ENCODE measurements around the gene PCDH15. TPM values are rescaled to one million over a fixed set of nuclear protein-coding genes. Genes with fewer than 3 reads are reported as not detected.

PCDH15 gene
- total and polyA plus RNA-seq, 2 experiments from 2014 or later = 1.1 to 1.7 TPM

DNA sequence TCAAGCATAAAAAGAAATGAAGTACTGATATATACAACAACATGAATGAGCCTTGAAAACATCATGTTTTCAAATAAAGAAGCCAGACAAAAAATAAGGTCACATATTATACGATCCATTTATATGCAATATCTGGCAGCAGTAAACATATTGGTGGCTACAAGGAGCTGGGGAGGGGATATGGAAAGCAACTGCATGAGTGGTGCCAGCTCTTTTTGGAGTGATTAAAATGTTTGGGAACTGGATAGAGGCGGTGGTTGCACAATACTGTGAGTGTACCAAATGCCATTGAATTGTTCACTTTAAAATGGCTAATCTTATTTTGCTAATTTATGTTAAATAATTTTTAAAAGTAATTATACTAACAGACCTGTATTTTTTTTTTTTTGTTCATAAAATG is 481.7 kb downstream of the PCDH15 start:
- H3K4me2 ChIP-seq = no peak overlapping the region
- TF ChIP-seq EZH2 (IDR thresholded peaks at IDR 0.05; ENCODE audit: borderline replicate concordance) (no peak), EZH2phosphoT487 (IDR thresholded peaks at IDR 0.05; ENCODE audit: low read depth, severe bottlenecking, unreplicated experiment) (no peak)
- TF ChIP-seq, protein P1, sequence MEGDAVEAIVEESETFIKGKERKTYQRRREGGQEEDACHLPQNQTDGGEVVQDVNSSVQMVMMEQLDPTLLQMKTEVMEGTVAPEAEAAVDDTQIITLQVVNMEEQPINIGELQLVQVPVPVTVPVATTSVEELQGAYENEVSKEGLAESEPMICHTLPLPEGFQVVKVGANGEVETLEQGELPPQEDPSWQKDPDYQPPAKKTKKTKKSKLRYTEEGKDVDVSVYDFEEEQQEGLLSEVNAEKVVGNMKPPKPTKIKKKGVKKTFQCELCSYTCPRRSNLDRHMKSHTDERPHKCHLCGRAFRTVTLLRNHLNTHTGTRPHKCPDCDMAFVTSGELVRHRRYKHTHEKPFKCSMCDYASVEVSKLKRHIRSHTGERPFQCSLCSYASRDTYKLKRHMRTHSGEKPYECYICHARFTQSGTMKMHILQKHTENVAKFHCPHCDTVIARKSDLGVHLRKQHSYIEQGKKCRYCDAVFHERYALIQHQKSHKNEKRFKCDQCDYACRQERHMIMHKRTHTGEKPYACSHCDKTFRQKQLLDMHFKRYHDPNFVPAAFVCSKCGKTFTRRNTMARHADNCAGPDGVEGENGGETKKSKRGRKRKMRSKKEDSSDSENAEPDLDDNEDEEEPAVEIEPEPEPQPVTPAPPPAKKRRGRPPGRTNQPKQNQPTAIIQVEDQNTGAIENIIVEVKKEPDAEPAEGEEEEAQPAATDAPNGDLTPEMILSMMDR (IDR thresholded peaks at IDR 0.05; ENCODE audit: poor library complexity) = no peak
- H4K20me1 ChIP-seq (ENCODE audit: insufficient read depth, poor library complexity, severe bottlenecking) = no peaks in the 10 kb centered on the region
- H3K79me2 ChIP-seq = no peaks in the 10 kb centered on the region
- no peaks in the 10 kb centered on the region for H3K27me3 ChIP-seq
- no peak overlapping the region for H2AFZ ChIP-seq
- no peak overlapping the region for H3K4me3 ChIP-seq
- H3K27ac ChIP-seq = no peak overlapping the region
- H3K4me1 ChIP-seq (ENCODE audit: insufficient read depth) = no peaks in the 10 kb centered on the region
- DNase-seq (ENCODE audit: low spot score) = no peak
- no peaks in the 10 kb centered on the region for H3K9me2 ChIP-seq (replicated peaks; ENCODE audit: insufficient read depth)
- 100% methylated on average over 2 of the region's 2 CpGs for WGBS (ENCODE audit: low lambda C conversion rate, missing lambda C conversion rate)
- no peaks in the 10 kb centered on the region for H3K9me3 ChIP-seq (ENCODE audit: low read depth)
- no peaks in the 10 kb centered on the region for H3K36me3 ChIP-seq (replicated peaks; ENCODE audit: insufficient read depth, low read depth)

DNA sequence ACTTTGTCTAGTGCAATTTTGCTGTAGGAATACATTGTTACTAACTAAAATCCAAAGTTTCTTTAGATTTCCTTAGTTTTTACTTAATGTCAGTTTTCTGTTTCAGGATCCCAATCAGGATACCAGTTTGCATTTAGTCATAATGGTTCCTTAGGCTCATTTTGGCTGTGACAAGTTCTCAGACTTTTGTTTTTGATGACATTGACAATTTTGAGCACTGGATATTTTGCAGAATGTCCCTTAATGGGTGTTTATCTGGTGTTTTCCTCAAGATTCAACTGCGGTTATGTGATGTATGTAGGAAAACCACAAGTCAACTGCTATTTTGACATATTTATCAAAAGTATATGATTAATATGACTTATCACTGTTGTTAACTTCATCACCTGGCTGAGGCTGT is 482.6 kb downstream of the PCDH15 start:
- no peak overlapping the region for H2AFZ ChIP-seq
- no peaks in the 10 kb centered on the region for H3K36me3 ChIP-seq (replicated peaks; ENCODE audit: insufficient read depth, low read depth)
- H3K79me2 ChIP-seq = no peaks in the 10 kb centered on the region
- H3K9me3 ChIP-seq (ENCODE audit: low read depth) = no peaks in the 10 kb centered on the region
- TF ChIP-seq EZH2phosphoT487 (IDR thresholded peaks at IDR 0.05; ENCODE audit: low read depth, severe bottlenecking, unreplicated experiment) (no peak), EZH2 (IDR thresholded peaks at IDR 0.05; ENCODE audit: borderline replicate concordance) (no peak)
- TF ChIP-seq, protein P1 (IDR thresholded peaks at IDR 0.05; ENCODE audit: poor library complexity) = no peak
- no peak for DNase-seq (ENCODE audit: low spot score)
- 91% methylated on average over 1 of the region's 1 CpG for WGBS (ENCODE audit: low lambda C conversion rate, missing lambda C conversion rate)
- H3K9me2 ChIP-seq (replicated peaks; ENCODE audit: insufficient read depth) = no peaks in the 10 kb centered on the region
- H3K4me2 ChIP-seq = no peak overlapping the region
- H3K27me3 ChIP-seq = no peaks in the 10 kb centered on the region
- H3K4me1 ChIP-seq (ENCODE audit: insufficient read depth) = no peaks in the 10 kb centered on the region
- no peaks in the 10 kb centered on the region for H4K20me1 ChIP-seq (ENCODE audit: insufficient read depth, poor library complexity, severe bottlenecking)
- no peak overlapping the region for H3K27ac ChIP-seq
- no peak overlapping the region for H3K4me3 ChIP-seq

DNA sequence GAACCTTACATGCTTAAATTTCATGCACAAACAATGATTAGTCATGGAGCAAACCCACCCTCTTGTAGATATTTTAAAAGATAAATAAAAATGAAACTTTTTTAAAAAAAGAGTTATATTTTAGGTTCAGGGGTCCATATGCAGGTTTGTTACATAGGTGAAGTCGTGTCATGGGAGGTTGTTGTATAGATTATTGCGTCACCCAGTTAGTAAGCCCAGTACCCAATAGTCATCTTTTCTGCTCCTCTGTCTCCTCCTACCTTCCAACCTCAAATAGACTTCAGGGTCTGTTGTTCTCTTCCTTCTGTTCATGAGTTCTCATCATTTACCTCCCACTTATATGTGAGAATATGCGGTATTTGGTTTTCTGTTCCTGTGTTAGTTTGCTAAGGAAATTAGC is 486.6 kb downstream of the PCDH15 start:
- H3K9me3 ChIP-seq (ENCODE audit: low read depth) = no peaks in the 10 kb centered on the region
- H3K4me3 ChIP-seq = no peak overlapping the region
- no peak for TF ChIP-seq EZH2phosphoT487 (IDR thresholded peaks at IDR 0.05; ENCODE audit: low read depth, severe bottlenecking, unreplicated experiment)
- TF ChIP-seq, protein P1 (IDR thresholded peaks at IDR 0.05; ENCODE audit: poor library complexity) = no peak
- TF ChIP-seq EZH2 (IDR thresholded peaks at IDR 0.05; ENCODE audit: borderline replicate concordance) = no peak
- H3K9me2 ChIP-seq (replicated peaks; ENCODE audit: insufficient read depth) = no peaks in the 10 kb centered on the region
- no peak overlapping the region for H3K27ac ChIP-seq
- H3K36me3 ChIP-seq (replicated peaks; ENCODE audit: insufficient read depth, low read depth) = no peaks in the 10 kb centered on the region
- H2AFZ ChIP-seq = no peak overlapping the region
- H3K4me2 ChIP-seq = no peak overlapping the region
- DNase-seq (ENCODE audit: low spot score) = no peak
- no peaks in the 10 kb centered on the region for H3K4me1 ChIP-seq (ENCODE audit: insufficient read depth)
- 99% methylated on average over 3 of the region's 3 CpGs for whole genome bisulfite sequencing (ENCODE audit: low lambda C conversion rate, missing lambda C conversion rate)
- H3K27me3 ChIP-seq = no peaks in the 10 kb centered on the region
- H3K79me2 ChIP-seq = no peaks in the 10 kb centered on the region
- H4K20me1 ChIP-seq (ENCODE audit: insufficient read depth, poor library complexity, severe bottlenecking) = no peaks in the 10 kb centered on the region
